A549 (cell line): ENCODE measurements around the gene HESX1. TPM values are rescaled to one million over a fixed set of nuclear protein-coding genes. Genes with fewer than 3 reads are reported as not detected.

ENCODE experiments used
- ATAC-seq, 2 experiments: fragments of 200-7000 bp in 1 of 2; fragments of >200 bp in 1 of 2; cut with Nextera tagmentation in 1 of 2; cut with Tn5 transposase in 1 of 2; 3 replicates each; pipeline versions ENCODE4 v1.8.0 to v1.9.1; 2018 to 2020; ENCODE audit warnings: mild to moderate bottlenecking in 1 of 2, moderate library complexity in 1 of 2
- CTCF ChIA-PET: fragments of 300-600 bp; sonication (Branson Sonifier 250); formaldehyde crosslinking; extraction: SDS; loops from one replicate; lab custom pipeline; 2021; ENCODE audit warnings: antibody characterized with exemption, inconsistent platforms; lab: Yijun Ruan, JAX
- POLR2A ChIA-PET: fragments of 350-600 bp; formaldehyde crosslinking; extraction: SDS; loops from one replicate; lab custom pipeline; 2021; ENCODE audit warnings: antibody characterized with exemption, inconsistent platforms; lab: Yijun Ruan, JAX
- DNase-seq, 2 experiments: peaks; one replicate each; pipeline versions ENCODE4 v3.0.0 to v3.0.0-alpha.2; 2011 to 2016; ENCODE audit warnings: low read depth in 1 of 2, low spot score in 1 of 2
- FAIRE-seq: peaks from 2 replicates; lab custom pipeline; 2011; peaks lifted over from hg19 to GRCh38; lab: Jason Lieb, UNC
- H3K27ac ChIP-seq, 2 experiments: fragments of >200 bp; sonication (Bioruptor Twin); formaldehyde crosslinking; 3 replicates each; pipeline ENCODE4 v1.5.1; 2016 to 2017
- H3K4me1 ChIP-seq: fragments of >200 bp; sonication (Bioruptor Twin); formaldehyde crosslinking; 3 replicates; pipeline ENCODE4 v1.6.1; 2016
- H3K4me2 ChIP-seq: fragments of >200 bp; sonication (Bioruptor Twin); formaldehyde crosslinking; 3 replicates; pipeline ENCODE4 v1.6.1; 2016
- H3K4me3 ChIP-seq: fragments of >200 bp; sonication (Bioruptor Twin); formaldehyde crosslinking; 3 replicates; pipeline ENCODE4 v1.5.1; 2016
- H3K9me3 ChIP-seq: fragments of >200 bp; sonication (Bioruptor Twin); formaldehyde crosslinking; 3 replicates; pipeline ENCODE4 v1.6.1; 2016
- BHLHE40 ChIP-seq: IDR thresholded peaks from 2 replicates; pipeline ENCODE4 v1.6.1; 2012; ENCODE audit warnings: low read depth, low read length, inconsistent platforms
- CBX2 ChIP-seq: fragments of 200-600 bp; sonication (generic); IDR thresholded peaks from 2 replicates; pipeline ENCODE4 v1.6.1; 2016; ENCODE audit warnings: low read depth, mild to moderate bottlenecking, borderline replicate concordance
- CBX8 ChIP-seq: fragments of 200-600 bp; sonication (generic); IDR thresholded peaks from 2 replicates; pipeline ENCODE4 v1.6.1; 2016
- EHF ChIP-seq: fragments of 250-450 bp; sonication (Bioruptor Pico); IDR thresholded peaks from 2 replicates; pipeline ENCODE4 v1.5.0; 2020; ENCODE audit warnings: mild to moderate bottlenecking
- FOSB ChIP-seq: fragments of 250-450 bp; sonication (Bioruptor Pico); IDR thresholded peaks from 2 replicates; pipeline ENCODE4 v1.5.0; 2020; ENCODE audit warnings: mild to moderate bottlenecking, moderate library complexity
- FOSL2 ChIP-seq, 2 experiments: fragments of 450-650 bp in 1 of 2; fragments of >200 bp in 1 of 2; sonication (Bioruptor Twin) in 1 of 2; formaldehyde crosslinking; IDR thresholded peaks; 2 replicates each; pipeline versions ENCODE4 v1.5.0 to v1.6.1; 2016 to 2020; ENCODE audit warnings: mild to moderate bottlenecking in 1 of 2, moderate library complexity in 1 of 2
- FOXS1 ChIP-seq: fragments of 250-450 bp; sonication (Bioruptor Pico); IDR thresholded peaks from 2 replicates; pipeline ENCODE4 v1.5.0; 2020; ENCODE audit warnings: mild to moderate bottlenecking, moderate library complexity
- GATA3 ChIP-seq: IDR thresholded peaks from 2 replicates; pipeline ENCODE4 v1.6.1; 2012; ENCODE audit warnings: borderline replicate concordance
- HOXA7 ChIP-seq: fragments of 250-450 bp; sonication (Bioruptor Pico); IDR thresholded peaks from 2 replicates; pipeline ENCODE4 v1.5.0; 2020; ENCODE audit warnings: mild to moderate bottlenecking, moderate library complexity
- KDM5A ChIP-seq: fragments of 200-600 bp; sonication (generic); IDR thresholded peaks from 2 replicates; pipeline ENCODE4 v1.6.1; 2016; ENCODE audit warnings: antibody characterized with exemption, mild to moderate bottlenecking
- MAFK ChIP-seq: fragments of 450-650 bp; IDR thresholded peaks from 2 replicates; pipeline ENCODE4 v1.6.1; 2014; ENCODE audit not compliant: partially characterized antibody
- MAZ ChIP-seq: fragments of 150-350 bp; IDR thresholded peaks from 2 replicates; pipeline ENCODE4 v1.6.1; 2014; ENCODE audit warnings: antibody characterized with exemption, low read depth, low read length, borderline replicate concordance
- NFE2L2 ChIP-seq: fragments of 150-350 bp; conservative IDR thresholded peaks from 2 replicates; pipeline ENCODE4 v1.6.1; 2014; ENCODE audit warnings: low read length
- RFX5 ChIP-seq: fragments of 450-650 bp; IDR thresholded peaks from 2 replicates; pipeline ENCODE4 v1.7.1; 2014; ENCODE audit warnings: antibody characterized with exemption, mild to moderate bottlenecking, moderate library complexity
- RNF2 ChIP-seq: fragments of 200-600 bp; sonication (generic); IDR thresholded peaks from 2 replicates; pipeline ENCODE4 v1.6.1; 2016; ENCODE audit warnings: low read depth, mild to moderate bottlenecking, antibody characterized with exemption, moderate library complexity, borderline replicate concordance
- SREBF2 ChIP-seq: fragments of 450-650 bp; IDR thresholded peaks from 2 replicates; pipeline ENCODE4 v1.6.1; 2014; ENCODE audit warnings: mild to moderate bottlenecking, moderate library complexity
- TFCP2L1 ChIP-seq: fragments of 250-450 bp; sonication (Bioruptor Pico); IDR thresholded peaks from 2 replicates; pipeline ENCODE4 v1.5.0; 2021; ENCODE audit warnings: mild to moderate bottlenecking
- TP53 ChIP-seq: fragments of 250-450 bp; sonication (Bioruptor Pico); IDR thresholded peaks from 2 replicates; pipeline ENCODE4 v1.5.0; 2021; ENCODE audit warnings: mild to moderate bottlenecking, moderate library complexity
- ZC3H11A ChIP-seq: fragments of 450-650 bp; IDR thresholded peaks from 2 replicates; pipeline ENCODE4 v1.6.1; 2014; ENCODE audit warnings: antibody characterized with exemption, mild to moderate bottlenecking
- ZFP36 ChIP-seq: fragments of 450-650 bp; IDR thresholded peaks from 2 replicates; pipeline ENCODE4 v1.6.1; 2014; ENCODE audit warnings: borderline replicate concordance; ENCODE audit not compliant: partially characterized antibody
- WGBS: methylation state at CpG from one replicate; pipeline ENCODE4 v1.1.6; 2017; ENCODE audit errors: missing lambda C conversion rate; 5-methylcytosine and 5-hydroxymethylcytosine counted together
- polyA plus RNA-seq, 4 experiments: library from polyadenylated mRNA; depleted of rRNA in 3 of 4; stranded (reverse); fragments of >200 nt; fragmentation: RNase III in 1 of 4; extraction: RNeasy Plus Mini Kit Qiagen cat#74134 plus additional on column Dnase treatment in 1 of 4; gene quantifications; 2 replicates in 3 of 4; 3 replicates in 1 of 4; pipeline ENCODE4 v1.2.3, GENCODE V29; 2011 to 2017
- TF ChIP-seq, protein P1 (sequence below): IDR thresholded peaks from 2 replicates; pipeline ENCODE4 v1.6.1; 2012
- TF ChIP-seq, protein P2 (sequence below): IDR thresholded peaks from 2 replicates; pipeline ENCODE4 v1.6.1; 2012
- TF ChIP-seq, protein P3 (sequence below): fragments of >200 bp; sonication (Bioruptor Twin); formaldehyde crosslinking; IDR thresholded peaks from 2 replicates; pipeline ENCODE4 v1.6.1; 2016
- TF ChIP-seq, protein P4 (sequence below): fragments of >200 bp; sonication (Bioruptor Twin); formaldehyde crosslinking; IDR thresholded peaks from 3 replicates; pipeline ENCODE4 v1.5.1; 2016
- TF ChIP-seq, protein P5 (sequence below): fragments of 250-450 bp; sonication (Bioruptor Pico); IDR thresholded peaks from 2 replicates; pipeline ENCODE4 v1.5.0; 2021; ENCODE audit warnings: mild to moderate bottlenecking, moderate library complexity, borderline replicate concordance
- TF ChIP-seq, protein P6 (sequence below): IDR thresholded peaks from 2 replicates; pipeline ENCODE4 v1.6.1; 2012; ENCODE audit warnings: low read depth, borderline replicate concordance

The HESX1 gene
- polyA plus RNA-seq, 2 of the 4 experiments (the other 2 are of a cell fraction): 0.35 to 0.87 TPM

DNA sequence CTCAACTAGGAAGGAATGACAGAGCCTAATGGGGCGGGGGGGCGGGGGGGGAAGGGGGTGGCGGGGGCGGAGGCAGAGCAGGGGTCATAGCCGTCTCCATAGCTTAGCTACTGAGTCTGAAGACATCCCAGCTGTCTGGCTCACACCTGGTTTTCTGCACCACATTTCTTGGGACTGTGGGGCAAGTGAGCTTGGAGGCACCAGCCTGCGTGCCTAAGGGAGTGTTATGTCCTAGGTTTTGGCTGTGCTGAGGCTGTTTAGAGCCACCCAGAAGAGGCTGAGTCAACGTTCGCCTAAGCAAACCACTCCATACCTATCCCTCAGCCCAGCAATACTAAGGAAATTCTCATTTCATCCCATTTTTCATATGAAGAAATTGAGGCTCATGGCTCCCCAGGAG lies 36.0 kb downstream of the HESX1 start:
- Histone ChIP-seq H3K4me3 (no peak overlapping the region), H3K27ac (no peak overlapping the region), H3K4me1 (no peaks in the 10 kb centered on the region), H3K4me2 (no peak overlapping the region)
- FAIRE-seq (no peak), DNase-seq (no peak), ATAC-seq (no peak)
- TF ChIP-seq MAFK (no peak), GATA3 (no peak), FOSB (CRISPR knock-in tag) (no peak), TFCP2L1 (no peak), TP53 (CRISPR knock-in tag) (no peak), NFE2L2 (no peak), ZC3H11A (no peak), KDM5A (no peak), FOXS1 (CRISPR knock-in tag) (no peak), MAZ (no peak), SREBF2 (no peak), BHLHE40 (no peak)
- TF ChIP-seq, protein P1, sequence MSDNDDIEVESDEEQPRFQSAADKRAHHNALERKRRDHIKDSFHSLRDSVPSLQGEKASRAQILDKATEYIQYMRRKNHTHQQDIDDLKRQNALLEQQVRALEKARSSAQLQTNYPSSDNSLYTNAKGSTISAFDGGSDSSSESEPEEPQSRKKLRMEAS: no peak
- TF ChIP-seq, all 56 proteins: peak for 0
- ChIA-PET CTCF (interaction anchor here (1.3 kb wide), 1 partner anchor 15 kb away, joined by 3 read pairs; no protein-coding TSS in a partner anchor), POLR2A (no interaction called here)
- no peaks in the 10 kb centered on the region for H3K9me3 ChIP-seq
- WGBS: 77% methylated on average over 6 of the region's 8 CpGs

DNA sequence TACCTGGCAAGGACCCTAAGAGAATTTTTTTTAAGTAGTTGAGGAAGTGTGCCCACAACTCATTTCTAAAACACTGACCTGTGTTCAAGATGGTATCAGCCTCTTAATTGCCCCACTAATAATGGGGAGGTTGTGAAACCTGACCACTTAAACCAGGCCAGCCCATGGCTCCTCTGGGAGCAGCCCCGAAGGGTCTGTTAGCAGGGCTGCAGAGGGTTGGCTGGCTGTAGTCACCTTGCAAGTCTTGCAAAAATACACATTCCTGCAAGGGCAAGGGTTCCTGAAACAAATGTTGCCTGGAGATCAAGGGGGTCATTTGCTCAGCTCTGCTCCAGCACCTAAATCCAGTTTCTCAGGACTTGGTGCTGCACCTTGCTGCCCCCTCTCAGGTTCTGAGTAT lies 37.9 kb downstream of the HESX1 start:
- no peak overlapping the region for H3K4me2 ChIP-seq
- WGBS: no CpG with 5 or more reads among the region's 1 CpG
- POLR2A ChIA-PET: no interaction called here
- no peaks in the 10 kb centered on the region for H3K9me3 ChIP-seq
- no peaks in the 10 kb centered on the region for H3K4me1 ChIP-seq
- ATAC-seq (no peak), DNase-seq (no peak), FAIRE-seq (no peak)
- no peak overlapping the region for H3K4me3 ChIP-seq
- CTCF ChIA-PET: no interaction called here
- no peak for TF ChIP-seq GATA3
- TF ChIP-seq RNF2: no peak
- TF ChIP-seq SREBF2: no peak
- no peak for TF ChIP-seq CBX2
- TF ChIP-seq, protein P2, sequence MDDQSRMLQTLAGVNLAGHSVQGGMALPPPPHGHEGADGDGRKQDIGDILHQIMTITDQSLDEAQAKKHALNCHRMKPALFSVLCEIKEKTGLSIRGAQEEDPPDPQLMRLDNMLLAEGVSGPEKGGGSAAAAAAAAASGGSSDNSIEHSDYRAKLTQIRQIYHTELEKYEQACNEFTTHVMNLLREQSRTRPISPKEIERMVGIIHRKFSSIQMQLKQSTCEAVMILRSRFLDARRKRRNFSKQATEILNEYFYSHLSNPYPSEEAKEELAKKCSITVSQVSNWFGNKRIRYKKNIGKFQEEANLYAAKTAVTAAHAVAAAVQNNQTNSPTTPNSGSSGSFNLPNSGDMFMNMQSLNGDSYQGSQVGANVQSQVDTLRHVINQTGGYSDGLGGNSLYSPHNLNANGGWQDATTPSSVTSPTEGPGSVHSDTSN: no peak
- TF ChIP-seq, protein P3, sequence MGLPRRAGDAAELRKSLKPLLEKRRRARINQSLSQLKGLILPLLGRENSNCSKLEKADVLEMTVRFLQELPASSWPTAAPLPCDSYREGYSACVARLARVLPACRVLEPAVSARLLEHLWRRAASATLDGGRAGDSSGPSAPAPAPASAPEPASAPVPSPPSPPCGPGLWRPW: no peak
- TF ChIP-seq, protein P1: no peak
- TF ChIP-seq, protein P4, sequence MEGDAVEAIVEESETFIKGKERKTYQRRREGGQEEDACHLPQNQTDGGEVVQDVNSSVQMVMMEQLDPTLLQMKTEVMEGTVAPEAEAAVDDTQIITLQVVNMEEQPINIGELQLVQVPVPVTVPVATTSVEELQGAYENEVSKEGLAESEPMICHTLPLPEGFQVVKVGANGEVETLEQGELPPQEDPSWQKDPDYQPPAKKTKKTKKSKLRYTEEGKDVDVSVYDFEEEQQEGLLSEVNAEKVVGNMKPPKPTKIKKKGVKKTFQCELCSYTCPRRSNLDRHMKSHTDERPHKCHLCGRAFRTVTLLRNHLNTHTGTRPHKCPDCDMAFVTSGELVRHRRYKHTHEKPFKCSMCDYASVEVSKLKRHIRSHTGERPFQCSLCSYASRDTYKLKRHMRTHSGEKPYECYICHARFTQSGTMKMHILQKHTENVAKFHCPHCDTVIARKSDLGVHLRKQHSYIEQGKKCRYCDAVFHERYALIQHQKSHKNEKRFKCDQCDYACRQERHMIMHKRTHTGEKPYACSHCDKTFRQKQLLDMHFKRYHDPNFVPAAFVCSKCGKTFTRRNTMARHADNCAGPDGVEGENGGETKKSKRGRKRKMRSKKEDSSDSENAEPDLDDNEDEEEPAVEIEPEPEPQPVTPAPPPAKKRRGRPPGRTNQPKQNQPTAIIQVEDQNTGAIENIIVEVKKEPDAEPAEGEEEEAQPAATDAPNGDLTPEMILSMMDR: no peak
- TF ChIP-seq, protein P5, sequence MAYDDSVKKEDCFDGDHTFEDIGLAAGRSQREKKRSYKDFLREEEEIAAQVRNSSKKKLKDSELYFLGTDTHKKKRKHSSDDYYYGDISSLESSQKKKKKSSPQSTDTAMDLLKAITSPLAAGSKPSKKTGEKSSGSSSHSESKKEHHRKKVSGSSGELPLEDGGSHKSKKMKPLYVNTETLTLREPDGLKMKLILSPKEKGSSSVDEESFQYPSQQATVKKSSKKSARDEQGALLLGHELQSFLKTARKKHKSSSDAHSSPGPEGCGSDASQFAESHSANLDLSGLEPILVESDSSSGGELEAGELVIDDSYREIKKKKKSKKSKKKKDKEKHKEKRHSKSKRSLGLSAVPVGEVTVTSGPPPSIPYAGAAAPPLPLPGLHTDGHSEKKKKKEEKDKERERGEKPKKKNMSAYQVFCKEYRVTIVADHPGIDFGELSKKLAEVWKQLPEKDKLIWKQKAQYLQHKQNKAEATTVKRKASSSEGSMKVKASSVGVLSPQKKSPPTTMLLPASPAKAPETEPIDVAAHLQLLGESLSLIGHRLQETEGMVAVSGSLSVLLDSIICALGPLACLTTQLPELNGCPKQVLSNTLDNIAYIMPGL: no peak
- TF ChIP-seq, protein P6, sequence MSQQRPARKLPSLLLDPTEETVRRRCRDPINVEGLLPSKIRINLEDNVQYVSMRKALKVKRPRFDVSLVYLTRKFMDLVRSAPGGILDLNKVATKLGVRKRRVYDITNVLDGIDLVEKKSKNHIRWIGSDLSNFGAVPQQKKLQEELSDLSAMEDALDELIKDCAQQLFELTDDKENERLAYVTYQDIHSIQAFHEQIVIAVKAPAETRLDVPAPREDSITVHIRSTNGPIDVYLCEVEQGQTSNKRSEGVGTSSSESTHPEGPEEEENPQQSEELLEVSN: no peak
- TF ChIP-seq EHF (CRISPR knock-in tag): no peak
- TF ChIP-seq RFX5: no peak
- no peak for TF ChIP-seq NFE2L2
- TF ChIP-seq FOSL2 (IDR thresholded peaks at IDR 0.05): no peak
- no peak for TF ChIP-seq FOSL2 (CRISPR knock-in tag; IDR thresholded peaks at IDR 0.05)
- no peak for TF ChIP-seq CBX8
- TF ChIP-seq HOXA7 (CRISPR knock-in tag): no peak
- no peak for TF ChIP-seq ZFP36
- no peak for TF ChIP-seq FOXS1 (CRISPR knock-in tag)
- no peak overlapping the region for H3K27ac ChIP-seq
